GM19035 (cell line): ENCODE data around the gene WDR45B.

ENCODE experiments used
- ATAC-seq: cut with Tn5 transposase; IDR thresholded peaks from one replicate; pipeline ENCODE4 v1.9.1; 2021; ENCODE audit not compliant: unreplicated experiment

Gene WDR45B

GRCh38 chr17:82677353-82677925, 29.2 kb upstream of the WDR45B start:
- no peak for ATAC-seq

GRCh38 chr17:82675476-82676245, 27.4 kb upstream of the WDR45B start:
- no peak for ATAC-seq

GRCh38 chr17:82674656-82675475, 26.6 kb upstream of the WDR45B start:
- ATAC-seq: no peak

- ATAC-seq: no peak
These were observed 22.6 kb upstream of the WDR45B start for GRCh38 chr17:82670661-82671450.

- no peak for ATAC-seq
These were observed 20.4 kb upstream of the WDR45B start for GRCh38 chr17:82668631-82669099.

GRCh38 chr17:82668024-82668630, 19.9 kb upstream of the WDR45B start:
- ATAC-seq: no peak

GRCh38 chr17:82667668-82668000, 19.4 kb upstream of the WDR45B start:
- ATAC-seq: no peak

- no peak for ATAC-seq
These were observed 18.9 kb upstream of the WDR45B start for GRCh38 chr17:82666931-82667667.

- ATAC-seq: no peak
These were observed 17.6 kb upstream of the WDR45B start for GRCh38 chr17:82665891-82666290.

- ATAC-seq: no peak
These were observed 17.0 kb upstream of the WDR45B start for GRCh38 chr17:82665217-82665616.

GRCh38 chr17:82664701-82665182, 16.5 kb upstream of the WDR45B start:
- no peak for ATAC-seq

GRCh38 chr17:82664276-82664575, 16.0 kb upstream of the WDR45B start:
- no peak for ATAC-seq

- no peak for ATAC-seq
These were observed 15.4 kb upstream of the WDR45B start for GRCh38 chr17:82663381-82664275.

- ATAC-seq: no peak
These were observed 14.5 kb upstream of the WDR45B start for GRCh38 chr17:82662711-82663261.

GRCh38 chr17:82661717-82662683, 13.8 kb upstream of the WDR45B start:
- ATAC-seq: no peak

GRCh38 chr17:82659886-82660285, 11.6 kb upstream of the WDR45B start:
- no peak for ATAC-seq

GRCh38 chr17:82658796-82659452, 10.7 kb upstream of the WDR45B start:
- no peak for ATAC-seq
